Measurements from ENCODE around the gene SH2D1B. TPM values are rescaled to one million over a fixed set of nuclear protein-coding genes. Genes with fewer than 3 reads are reported as not detected.

Gene SH2D1B
- total and polyA plus RNA-seq, 2 experiments from 2014 or later: not detected

DNA sequence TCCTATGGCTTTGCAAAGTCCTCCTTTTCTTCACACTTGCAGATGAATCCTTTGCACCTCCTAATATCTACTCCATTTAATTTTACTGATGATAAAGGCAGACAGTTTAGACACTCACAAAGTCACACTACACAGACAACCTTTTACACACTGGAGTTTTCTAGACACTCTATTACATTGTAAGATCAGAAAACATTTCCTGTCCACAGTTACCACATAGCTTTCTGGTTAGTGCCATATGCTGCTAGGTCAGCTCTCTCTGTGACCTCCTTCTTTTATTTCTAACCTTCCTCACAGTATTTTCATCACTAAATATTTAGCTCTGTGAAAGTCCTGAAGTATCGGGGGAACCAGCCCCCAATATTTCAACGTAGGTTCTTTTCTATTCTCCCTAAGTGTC, 5.1 kb downstream of the SH2D1B start:
- H2AFZ ChIP-seq: no peak overlapping the region
- TF ChIP-seq EZH2phosphoT487 (IDR thresholded peaks at IDR 0.05; ENCODE audit: low read depth, severe bottlenecking, unreplicated experiment) (no peak), EZH2 (IDR thresholded peaks at IDR 0.05; ENCODE audit: borderline replicate concordance) (no peak)
- TF ChIP-seq, protein P1, sequence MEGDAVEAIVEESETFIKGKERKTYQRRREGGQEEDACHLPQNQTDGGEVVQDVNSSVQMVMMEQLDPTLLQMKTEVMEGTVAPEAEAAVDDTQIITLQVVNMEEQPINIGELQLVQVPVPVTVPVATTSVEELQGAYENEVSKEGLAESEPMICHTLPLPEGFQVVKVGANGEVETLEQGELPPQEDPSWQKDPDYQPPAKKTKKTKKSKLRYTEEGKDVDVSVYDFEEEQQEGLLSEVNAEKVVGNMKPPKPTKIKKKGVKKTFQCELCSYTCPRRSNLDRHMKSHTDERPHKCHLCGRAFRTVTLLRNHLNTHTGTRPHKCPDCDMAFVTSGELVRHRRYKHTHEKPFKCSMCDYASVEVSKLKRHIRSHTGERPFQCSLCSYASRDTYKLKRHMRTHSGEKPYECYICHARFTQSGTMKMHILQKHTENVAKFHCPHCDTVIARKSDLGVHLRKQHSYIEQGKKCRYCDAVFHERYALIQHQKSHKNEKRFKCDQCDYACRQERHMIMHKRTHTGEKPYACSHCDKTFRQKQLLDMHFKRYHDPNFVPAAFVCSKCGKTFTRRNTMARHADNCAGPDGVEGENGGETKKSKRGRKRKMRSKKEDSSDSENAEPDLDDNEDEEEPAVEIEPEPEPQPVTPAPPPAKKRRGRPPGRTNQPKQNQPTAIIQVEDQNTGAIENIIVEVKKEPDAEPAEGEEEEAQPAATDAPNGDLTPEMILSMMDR (IDR thresholded peaks at IDR 0.05; ENCODE audit: poor library complexity): no peak
- no peak for DNase-seq (ENCODE audit: low spot score)

DNA sequence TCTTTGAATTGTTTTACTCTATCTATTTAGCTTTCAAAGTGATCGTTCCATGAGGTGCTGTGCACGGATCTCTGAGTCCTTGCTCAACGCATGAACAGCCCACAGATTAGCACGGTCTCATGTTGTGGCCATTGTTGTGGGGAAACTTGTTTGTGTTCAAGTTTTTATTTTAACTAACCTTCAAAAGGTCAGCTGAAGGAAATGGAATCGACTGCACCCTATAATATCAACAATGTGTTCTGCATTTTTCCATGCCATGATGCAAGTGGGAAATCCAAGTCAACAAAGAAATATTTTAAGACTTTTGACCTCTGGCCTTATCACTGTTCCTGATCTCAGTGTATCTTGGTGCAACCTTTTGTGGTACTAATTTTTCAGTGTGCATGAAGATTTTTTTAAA, 6.1 kb downstream of the SH2D1B start:
- no peak overlapping the region for H2AFZ ChIP-seq
- TF ChIP-seq EZH2phosphoT487 (IDR thresholded peaks at IDR 0.05; ENCODE audit: low read depth, severe bottlenecking, unreplicated experiment) (no peak), EZH2 (IDR thresholded peaks at IDR 0.05; ENCODE audit: borderline replicate concordance) (no peak)
- TF ChIP-seq, protein P1 (IDR thresholded peaks at IDR 0.05; ENCODE audit: poor library complexity): no peak
- H3K4me3 ChIP-seq: no peak overlapping the region
- H3K27me3 ChIP-seq: no peaks in the 10 kb centered on the region
- no peaks in the 10 kb centered on the region for H3K9me3 ChIP-seq (ENCODE audit: low read depth)
- H3K4me2 ChIP-seq: no peak overlapping the region
- 58% methylated on average over 5 of the region's 5 CpGs for WGBS (ENCODE audit: low lambda C conversion rate, missing lambda C conversion rate)
- no peak overlapping the region for H3K27ac ChIP-seq
- no peaks in the 10 kb centered on the region for H3K36me3 ChIP-seq (replicated peaks; ENCODE audit: insufficient read depth, low read depth)
- H3K79me2 ChIP-seq: no peaks in the 10 kb centered on the region
- no peaks in the 10 kb centered on the region for H4K20me1 ChIP-seq (ENCODE audit: insufficient read depth, poor library complexity, severe bottlenecking)
- no peaks in the 10 kb centered on the region for H3K4me1 ChIP-seq (ENCODE audit: insufficient read depth)
- no peak for DNase-seq (ENCODE audit: low spot score)
- H3K9me2 ChIP-seq (replicated peaks; ENCODE audit: insufficient read depth): no peaks in the 10 kb centered on the region

More for the DNA sequence above, 5.1 kb downstream of the SH2D1B start:
- H3K4me2 ChIP-seq: no peak overlapping the region
- no peaks in the 10 kb centered on the region for H3K79me2 ChIP-seq
- no peaks in the 10 kb centered on the region for H3K9me3 ChIP-seq (ENCODE audit: low read depth)
- H3K27ac ChIP-seq: no peak overlapping the region
- no peaks in the 10 kb centered on the region for H4K20me1 ChIP-seq (ENCODE audit: insufficient read depth, poor library complexity, severe bottlenecking)
- no peaks in the 10 kb centered on the region for H3K9me2 ChIP-seq (replicated peaks; ENCODE audit: insufficient read depth)
- no peak overlapping the region for H3K4me3 ChIP-seq
- WGBS (ENCODE audit: low lambda C conversion rate, missing lambda C conversion rate): 91% methylated on average over 2 of the region's 2 CpGs
- no peaks in the 10 kb centered on the region for H3K4me1 ChIP-seq (ENCODE audit: insufficient read depth)
- no peaks in the 10 kb centered on the region for H3K27me3 ChIP-seq
- no peaks in the 10 kb centered on the region for H3K36me3 ChIP-seq (replicated peaks; ENCODE audit: insufficient read depth, low read depth)

DNA sequence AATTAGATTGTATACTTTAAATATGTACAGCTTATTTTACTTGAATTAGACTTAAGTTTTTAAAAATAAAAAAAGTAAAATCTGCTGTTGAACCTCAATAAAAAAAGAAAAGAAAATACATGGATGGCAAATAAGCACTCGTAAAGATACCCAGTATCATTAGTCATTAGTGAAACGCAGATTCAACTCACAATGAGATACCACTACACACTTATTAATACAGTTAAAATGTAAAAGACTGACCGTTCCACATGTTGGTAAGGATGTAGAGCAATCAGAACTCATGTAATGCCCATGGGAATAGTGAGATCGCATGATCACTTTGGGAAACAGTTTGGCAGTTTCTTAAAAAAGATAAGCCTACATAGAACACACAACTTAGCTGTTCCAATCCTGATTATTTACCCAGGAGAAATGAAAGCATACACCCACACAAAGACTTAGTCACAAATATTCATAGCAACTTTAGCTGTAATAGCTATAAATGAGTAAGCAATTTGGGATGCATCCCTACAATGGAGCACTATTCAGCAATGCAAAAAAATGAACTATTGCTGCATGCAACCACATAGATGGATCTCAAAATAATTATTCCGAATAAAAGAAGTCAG, 7.3 kb downstream of the SH2D1B start:
- WGBS (ENCODE audit: low lambda C conversion rate, missing lambda C conversion rate): 91% methylated on average over 5 of the region's 5 CpGs
- no peak overlapping the region for H3K4me3 ChIP-seq
- TF ChIP-seq EZH2 (IDR thresholded peaks at IDR 0.05; ENCODE audit: borderline replicate concordance): no peak
- TF ChIP-seq, protein P1 (IDR thresholded peaks at IDR 0.05; ENCODE audit: poor library complexity): no peak
- TF ChIP-seq EZH2phosphoT487 (IDR thresholded peaks at IDR 0.05; ENCODE audit: low read depth, severe bottlenecking, unreplicated experiment): no peak
- no peaks in the 10 kb centered on the region for H3K9me2 ChIP-seq (replicated peaks; ENCODE audit: insufficient read depth)
- H3K79me2 ChIP-seq: no peaks in the 10 kb centered on the region
- no peaks in the 10 kb centered on the region for H3K27me3 ChIP-seq
- H3K9me3 ChIP-seq (ENCODE audit: low read depth): no peaks in the 10 kb centered on the region
- no peaks in the 10 kb centered on the region for H4K20me1 ChIP-seq (ENCODE audit: insufficient read depth, poor library complexity, severe bottlenecking)
- DNase-seq (ENCODE audit: low spot score): no peak
- no peak overlapping the region for H3K4me2 ChIP-seq
- no peaks in the 10 kb centered on the region for H3K36me3 ChIP-seq (replicated peaks; ENCODE audit: insufficient read depth, low read depth)
- no peaks in the 10 kb centered on the region for H3K4me1 ChIP-seq (ENCODE audit: insufficient read depth)
- H2AFZ ChIP-seq: no peak overlapping the region
- H3K27ac ChIP-seq: no peak overlapping the region

Data from hepatocyte (in vitro differentiated cells).